GM23338 (cell line): ENCODE data around the gene PIGN. TPM values are rescaled to one million over a fixed set of nuclear protein-coding genes. Genes with fewer than 3 reads are reported as not detected.

ENCODE experiments used
- ATAC-seq: fragments of 200-7000 bp; cut with Tn5 transposase; 3 replicates; pipeline ENCODE4 v1.9.1; 2020
- DNase-seq: peaks from one replicate; pipeline ENCODE4 v3.0.0-alpha.2; 2015; ENCODE audit warnings: low spot score
- H2AFZ ChIP-seq: fragments of 200-600 bp; sonication (generic); 2 replicates; pipeline ENCODE4 v1.8.0; 2016; ENCODE audit warnings: antibody characterized with exemption, mild to moderate bottlenecking, moderate library complexity
- H3F3A ChIP-seq: fragments of 200-600 bp; sonication (generic); replicated peaks from 2 replicates; pipeline ENCODE4 v1.8.0; 2017; ENCODE audit warnings: antibody characterized with exemption, mixed run types, low read depth
- H3K27ac ChIP-seq: fragments of 200-600 bp; sonication (generic); 2 replicates; pipeline ENCODE4 v1.6.1; 2016; ENCODE audit warnings: low read depth
- H3K27me3 ChIP-seq: fragments of 200-600 bp; sonication (generic); 2 replicates; pipeline ENCODE4 v1.8.0; 2016; ENCODE audit warnings: mild to moderate bottlenecking, mixed run types, moderate library complexity; ENCODE audit not compliant: insufficient read depth
- H3K36me3 ChIP-seq: fragments of 200-600 bp; sonication (generic); 2 replicates; pipeline ENCODE4 v1.8.0; 2016; ENCODE audit warnings: mild to moderate bottlenecking; ENCODE audit not compliant: insufficient read depth
- H3K4me1 ChIP-seq: fragments of 200-600 bp; sonication (generic); 2 replicates; pipeline ENCODE4 v1.8.0; 2016; ENCODE audit warnings: mild to moderate bottlenecking, moderate library complexity; ENCODE audit not compliant: insufficient read depth
- H3K4me2 ChIP-seq: fragments of 200-600 bp; sonication (generic); 2 replicates; pipeline ENCODE4 v1.7.1; 2017; ENCODE audit warnings: mixed run types
- H3K4me3 ChIP-seq: fragments of 200-600 bp; sonication (generic); 2 replicates; pipeline ENCODE4 v1.6.1; 2016; ENCODE audit warnings: mixed run types
- H3K79me2 ChIP-seq: fragments of 200-600 bp; sonication (generic); replicated peaks from 2 replicates; pipeline ENCODE4 v1.8.0; 2017; ENCODE audit warnings: mild to moderate bottlenecking; ENCODE audit not compliant: insufficient read depth
- H3K9me2 ChIP-seq: fragments of 200-600 bp; sonication (generic); 2 replicates; pipeline ENCODE4 v1.8.0; 2017; ENCODE audit not compliant: insufficient read depth
- H4K20me1 ChIP-seq: fragments of 200-600 bp; sonication (generic); replicated peaks from 2 replicates; pipeline ENCODE4 v1.8.0; 2017; ENCODE audit warnings: mild to moderate bottlenecking; ENCODE audit not compliant: insufficient read depth
- H3K27ac Mint-ChIP-seq: 2 replicates; pipeline ENCODE4 v1.8.0; 2020; ENCODE audit warnings: inconsistent platforms, mild to moderate bottlenecking, moderate library complexity, mixed read lengths
- H3K27me3 Mint-ChIP-seq: 3 replicates; pipeline ENCODE4 v1.8.0; 2022; ENCODE audit warnings: low read depth, mild to moderate bottlenecking, moderate library complexity, mixed read lengths, inconsistent platforms; ENCODE audit not compliant: insufficient read depth, poor library complexity
- H3K36me3 Mint-ChIP-seq: 3 replicates; pipeline ENCODE4 v1.8.0; 2021; ENCODE audit warnings: low read depth, mild to moderate bottlenecking, inconsistent platforms, moderate library complexity, mixed read lengths
- H3K4me1 Mint-ChIP-seq: 3 replicates; pipeline ENCODE4 v1.8.0; 2020; ENCODE audit warnings: mild to moderate bottlenecking, inconsistent platforms, mixed read lengths
- H3K4me3 Mint-ChIP-seq: 3 replicates; pipeline ENCODE4 v1.8.0; 2021; ENCODE audit warnings: moderate library complexity, mild to moderate bottlenecking, inconsistent platforms, mixed read lengths
- H3K9me3 Mint-ChIP-seq: 3 replicates; pipeline ENCODE4 v1.8.0; 2020; ENCODE audit warnings: moderate library complexity, mild to moderate bottlenecking, inconsistent platforms, mixed read lengths
- CREB1 ChIP-seq: fragments of 250-450 bp; sonication (Bioruptor Pico); IDR thresholded peaks from 2 replicates; pipeline ENCODE4 v1.5.0; 2020; ENCODE audit warnings: low read depth, mild to moderate bottlenecking, moderate library complexity
- ETS1 ChIP-seq: IDR thresholded peaks from 2 replicates; pipeline ENCODE4 v1.6.1; 2016; ENCODE audit warnings: antibody characterized with exemption
- EZH2phosphoT487 ChIP-seq: fragments of 200-600 bp; sonication (generic); IDR thresholded peaks from one replicate; pipeline ENCODE4 v1.8.1; 2018; ENCODE audit warnings: antibody characterized with exemption; ENCODE audit not compliant: unreplicated experiment
- JUNB ChIP-seq: IDR thresholded peaks from one replicate; pipeline ENCODE4 v1.6.1; 2016; ENCODE audit warnings: antibody characterized with exemption; ENCODE audit not compliant: unreplicated experiment
- NANOG ChIP-seq: IDR thresholded peaks from 2 replicates; pipeline ENCODE4 v1.6.1; 2016; ENCODE audit warnings: antibody characterized with exemption, borderline replicate concordance
- POLR2AphosphoS5 ChIP-seq: IDR thresholded peaks from 2 replicates; pipeline ENCODE4 v1.6.1; 2016; ENCODE audit warnings: antibody characterized with exemption, low read depth
- REST ChIP-seq: IDR thresholded peaks from one replicate; pipeline ENCODE4 v1.6.1; 2018; ENCODE audit warnings: antibody characterized with exemption; ENCODE audit not compliant: unreplicated experiment
- STAT1 ChIP-seq: IDR thresholded peaks from one replicate; pipeline ENCODE4 v1.6.1; 2016; ENCODE audit warnings: antibody characterized with exemption; ENCODE audit not compliant: unreplicated experiment
- polyA plus RNA-seq: library from polyadenylated mRNA; unstranded; fragments of >200 nt; fragmentation: Nextera tagmentation; extraction: Ambion mirVana; gene quantifications from 2 replicates; pipeline ENCODE4 v1.2.1, GENCODE V29; 2016
- total RNA-seq: library from RNA; depleted of rRNA; stranded (reverse); fragments of >200 nt; shearing (Covaris generic); gene quantifications from 2 replicates; pipeline ENCODE4 v1.2.3, GENCODE V29; 2014

The PIGN gene
- total and polyA plus RNA-seq, 2 experiments from 2014 or later: 9.4 to 33.0 TPM

- TF ChIP-seq POLR2AphosphoS5 (no peak), REST (no peak), NANOG (no peak), CREB1 (no peak)
These were observed 67.0 kb downstream of the PIGN start (continued) for GRCh38 chr18:62119884-62120283.

GRCh38 chr18:62118328-62118727, 68.5 kb downstream of the PIGN start:
- no peak for TF ChIP-seq NANOG
- TF ChIP-seq EZH2phosphoT487: no peak
- no peak for TF ChIP-seq STAT1
- TF ChIP-seq JUNB: no peak
- TF ChIP-seq CREB1: no peak
- no peak for TF ChIP-seq REST
- no peak for TF ChIP-seq ETS1
- Histone ChIP-seq H4K20me1 (no peaks in the 10 kb centered on the region), H2AFZ (no peak overlapping the region), H3K27ac (no peak overlapping the region), H3K4me3 (no peak overlapping the region), H3K36me3 (no peaks in the 10 kb centered on the region), H3F3A (no peaks in the 10 kb centered on the region), H3K9me2 (no peaks in the 10 kb centered on the region), H3K4me2 (no peak overlapping the region), H3K4me1 (no peaks in the 10 kb centered on the region), H3K27me3 (no peaks in the 10 kb centered on the region), H3K79me2 (no peaks in the 10 kb centered on the region)
- Mint-ChIP-seq H3K4me1 (no peaks in the 10 kb centered on the region), H3K36me3 (no peaks in the 10 kb centered on the region), H3K9me3 (no peaks in the 10 kb centered on the region), H3K27ac (no peak overlapping the region), H3K4me3 (no peak overlapping the region), H3K27me3 (no peaks in the 10 kb centered on the region)
- DNase-seq: no peak
- ATAC-seq: no peak
